HCT116 (cell line): ENCODE data around the gene TMTC2. TPM values are rescaled to one million over a fixed set of nuclear protein-coding genes. Genes with fewer than 3 reads are reported as not detected.

Experiments used
- ATAC-seq: fragments of 200-7000 bp; cut with Tn5 transposase; 2 replicates; pipeline ENCODE4 v1.9.1; 2020; ENCODE audit warnings: mild to moderate bottlenecking, moderate library complexity
- BruUV-seq: library from RNA; stranded (reverse); fragments of 400-500 nt; replicated peaks from 2 replicates; lab custom pipeline; 2021; lab: Mats Ljungman, UMichigan
- CTCF ChIA-PET: fragments of 300-600 bp; sonication (Branson Sonifier 250); formaldehyde crosslinking; loops from one replicate; lab custom pipeline; 2021; ENCODE audit warnings: antibody characterized with exemption; lab: Charles Lee
- POLR2A ChIA-PET: fragments of 300-600, 350-600 bp; sonication (Branson Sonifier 250); formaldehyde crosslinking; loops from one replicate; lab custom pipeline; 2021; ENCODE audit warnings: antibody characterized with exemption; lab: Charles Lee
- RAD21 ChIA-PET, 2 experiments: fragments of 300-600 bp; sonication (Branson Sonifier 250); formaldehyde crosslinking; loops; one replicate each; lab custom pipeline; 2023; ENCODE audit warnings: low total read pairs in 2 of 2; ENCODE audit not compliant: uncharacterized antibody in 2 of 2, unreplicated experiment in 2 of 2, low non-redundant PET in 1 of 2; lab: Charles Lee
- DNase-seq: peaks from one replicate; pipeline ENCODE4 v3.0.0-alpha.2; 2010; ENCODE audit warnings: low read depth, low spot score
- H2AFZ ChIP-seq: fragments of 200-600 bp; shearing (Covaris generic), sonication (generic); 2 replicates; pipeline ENCODE4 v1.6.1; 2017; ENCODE audit warnings: low read depth, mixed run types, mixed read lengths, antibody characterized with exemption, low read length; ENCODE audit not compliant: poor library complexity, severe bottlenecking
- H3K27ac ChIP-seq: 2 replicates; pipeline ENCODE4 v1.5.1; 2012; ENCODE audit warnings: low read depth, low read length
- H3K27me3 ChIP-seq: fragments of 200-600 bp; sonication (generic); 2 replicates; pipeline ENCODE4 v1.6.1; 2016; ENCODE audit warnings: mixed run types, low read length, mixed read lengths; ENCODE audit not compliant: insufficient read depth
- H3K36me3 ChIP-seq, 2 experiments: fragments of 200-500 bp in 1 of 2; fragments of 200-600 bp in 1 of 2; sonication (Bioruptor generic) in 1 of 2; sonication (generic) in 1 of 2; 2 replicates each; pipeline versions ENCODE4 v1.5.1 to v1.6.1; 2014 to 2016; ENCODE audit warnings: low read length in 2 of 2, inconsistent platforms in 1 of 2, mixed read lengths in 1 of 2, mixed run types in 1 of 2; ENCODE audit not compliant: insufficient read depth in 2 of 2, control insufficient read depth in 1 of 2
- H3K4me1 ChIP-seq, 2 experiments: fragments of 200-600 bp in 1 of 2; sonication (generic) in 1 of 2; 2 replicates each; pipeline versions ENCODE4 v1.5.1 to v1.6.1; 2012 to 2017; ENCODE audit warnings: low read length in 2 of 2, inconsistent platforms in 1 of 2, mild to moderate bottlenecking in 1 of 2, mixed read lengths in 1 of 2, mixed run types in 1 of 2, moderate library complexity in 1 of 2; ENCODE audit not compliant: insufficient read depth in 2 of 2, control insufficient read depth in 1 of 2
- H3K4me2 ChIP-seq: fragments of 200-600 bp; sonication (generic); 2 replicates; pipeline ENCODE4 v1.6.1; 2017; ENCODE audit warnings: mixed run types, low read length, mixed read lengths
- H3K4me3 ChIP-seq, 2 experiments: fragments of 200-600 bp in 1 of 2; sonication (generic) in 1 of 2; replicated peaks in 1 of 2; 2 replicates each; pipeline ENCODE4 v1.5.1; 2011 to 2016; ENCODE audit warnings: low read length in 2 of 2, control low read depth in 1 of 2, low read depth in 1 of 2, mild to moderate bottlenecking in 1 of 2, mixed read lengths in 1 of 2, mixed run types in 1 of 2
- H3K79me2 ChIP-seq: fragments of 200-600 bp; sonication (generic); 2 replicates; pipeline ENCODE4 v1.6.1; 2017; ENCODE audit warnings: mild to moderate bottlenecking, mixed run types, low read length, moderate library complexity, mixed read lengths; ENCODE audit not compliant: insufficient read depth
- H3K9ac ChIP-seq: fragments of 200-600 bp; sonication (generic); 2 replicates; pipeline ENCODE4 v1.6.1; 2016; ENCODE audit warnings: low read length, mixed read lengths
- H3K9me2 ChIP-seq: fragments of 200-600 bp; sonication (generic), shearing (Covaris generic); 2 replicates; pipeline ENCODE4 v1.6.1; 2017; ENCODE audit warnings: mixed run types, mild to moderate bottlenecking, moderate library complexity; ENCODE audit not compliant: insufficient read depth
- H3K9me3 ChIP-seq, 2 experiments: fragments of 200-500 bp in 1 of 2; fragments of 200-600 bp in 1 of 2; sonication (Bioruptor generic) in 1 of 2; sonication (generic) in 1 of 2; 2 replicates each; pipeline ENCODE4 v1.6.1; 2014 to 2017; ENCODE audit warnings: low read length in 2 of 2, mixed read lengths in 2 of 2, inconsistent platforms in 1 of 2, low read depth in 1 of 2, mild to moderate bottlenecking in 1 of 2, mixed run types in 1 of 2, moderate library complexity in 1 of 2; ENCODE audit not compliant: control insufficient read depth in 1 of 2, insufficient read depth in 1 of 2
- H4K20me1 ChIP-seq: fragments of 200-600 bp; sonication (generic), shearing (Covaris generic); 2 replicates; pipeline ENCODE4 v1.6.1; 2017; ENCODE audit warnings: mixed run types, mild to moderate bottlenecking, moderate library complexity; ENCODE audit not compliant: insufficient read depth
- CEBPB ChIP-seq: IDR thresholded peaks from 2 replicates; pipeline ENCODE4 v1.6.1; 2012; ENCODE audit warnings: low read depth
- EGR1 ChIP-seq: IDR thresholded peaks from 2 replicates; pipeline ENCODE4 v1.6.1; 2012; ENCODE audit warnings: low read depth
- ELF1 ChIP-seq: IDR thresholded peaks from 2 replicates; pipeline ENCODE4 v1.6.1; 2012; ENCODE audit warnings: low read depth, borderline replicate concordance
- SIN3A ChIP-seq: IDR thresholded peaks from 2 replicates; pipeline ENCODE4 v1.6.1; 2012; ENCODE audit warnings: low read depth
- SP1 ChIP-seq: IDR thresholded peaks from 2 replicates; pipeline ENCODE4 v1.6.1; 2012; ENCODE audit warnings: low read depth
- SRF ChIP-seq: IDR thresholded peaks from 2 replicates; pipeline ENCODE4 v1.6.1; 2012; ENCODE audit warnings: low read depth
- ZFX ChIP-seq: fragments of 450-650 bp; IDR thresholded peaks from 2 replicates; pipeline ENCODE4 v1.6.1; 2017
- intact Hi-C: fragments of 100-400 bp; cut with micrococcal nuclease; formaldehyde crosslinking; loops from 2 replicates; pipeline ENCODE4 v1.10.0; 2022
- total RNA-seq: library from RNA; stranded (reverse); gene quantifications from one replicate; pipeline ENCODE4 v1.2.1, GENCODE V29; 2021; ENCODE audit not compliant: unreplicated experiment
- TF ChIP-seq, protein P1 (sequence below): IDR thresholded peaks from 2 replicates; pipeline ENCODE4 v1.6.1; 2012
- TF ChIP-seq, protein P2 (sequence below), 3 experiments: fragments of 200-600 bp in 1 of 3; sonication (generic) in 1 of 3; IDR thresholded peaks in 2 of 3; conservative IDR thresholded peaks in 1 of 3; 2 replicates each; pipeline ENCODE4 v1.5.1; 2012 to 2017; ENCODE audit warnings: low read depth in 2 of 3, low read length in 2 of 3, antibody characterized with exemption in 1 of 3, borderline replicate concordance in 1 of 3, control low read depth in 1 of 3, mild to moderate bottlenecking in 1 of 3, mixed read lengths in 1 of 3, mixed run types in 1 of 3, moderate library complexity in 1 of 3; ENCODE audit not compliant: insufficient read depth in 1 of 3
- TF ChIP-seq, protein P3 (sequence below): IDR thresholded peaks from 2 replicates; pipeline ENCODE4 v1.6.1; 2012

Gene TMTC2
- total RNA-seq, 1 experiment from 2014 or later, result 11.5 TPM

DNA sequence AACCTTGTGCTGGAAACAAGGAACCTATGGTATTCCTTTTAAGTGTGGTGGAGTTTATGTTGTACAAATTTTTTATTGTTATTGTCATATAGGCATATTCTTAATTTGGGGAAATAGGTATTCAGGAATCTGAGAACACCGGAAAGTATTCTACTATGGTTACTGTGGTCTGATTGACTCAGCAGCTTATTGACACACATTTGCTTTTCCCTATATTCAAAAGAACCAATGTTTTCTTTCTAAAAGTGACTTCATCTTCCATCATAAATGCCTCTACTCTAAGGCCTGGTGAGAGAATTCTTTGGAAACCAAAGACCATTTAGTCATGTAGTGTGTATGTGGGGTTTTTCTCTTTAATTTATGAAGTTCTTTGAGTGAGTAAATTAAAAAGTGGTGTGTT lies 474.8 kb downstream of the TMTC2 start:
- no TSS peak for BruUV-seq
- DNase-seq (no peak), ATAC-seq (no peak)
- H3K4me3 ChIP-seq, result no peak overlapping the region
- H3K79me2 ChIP-seq, result no peaks in the 10 kb centered on the region
- POLR2A ChIA-PET, result no interaction called here
- no peaks in the 10 kb centered on the region for H3K36me3 ChIP-seq
- H2AFZ ChIP-seq, result no peak overlapping the region
- H3K27ac ChIP-seq, result no peak overlapping the region
- RAD21 ChIA-PET, result no interaction called here
- intact Hi-C loops, result no loop called here
- TF ChIP-seq, protein P1, sequence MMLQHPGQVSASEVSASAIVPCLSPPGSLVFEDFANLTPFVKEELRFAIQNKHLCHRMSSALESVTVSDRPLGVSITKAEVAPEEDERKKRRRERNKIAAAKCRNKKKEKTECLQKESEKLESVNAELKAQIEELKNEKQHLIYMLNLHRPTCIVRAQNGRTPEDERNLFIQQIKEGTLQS, result no peak
- TF ChIP-seq ELF1 (no peak), SIN3A (no peak)
- TF ChIP-seq, protein P2, sequence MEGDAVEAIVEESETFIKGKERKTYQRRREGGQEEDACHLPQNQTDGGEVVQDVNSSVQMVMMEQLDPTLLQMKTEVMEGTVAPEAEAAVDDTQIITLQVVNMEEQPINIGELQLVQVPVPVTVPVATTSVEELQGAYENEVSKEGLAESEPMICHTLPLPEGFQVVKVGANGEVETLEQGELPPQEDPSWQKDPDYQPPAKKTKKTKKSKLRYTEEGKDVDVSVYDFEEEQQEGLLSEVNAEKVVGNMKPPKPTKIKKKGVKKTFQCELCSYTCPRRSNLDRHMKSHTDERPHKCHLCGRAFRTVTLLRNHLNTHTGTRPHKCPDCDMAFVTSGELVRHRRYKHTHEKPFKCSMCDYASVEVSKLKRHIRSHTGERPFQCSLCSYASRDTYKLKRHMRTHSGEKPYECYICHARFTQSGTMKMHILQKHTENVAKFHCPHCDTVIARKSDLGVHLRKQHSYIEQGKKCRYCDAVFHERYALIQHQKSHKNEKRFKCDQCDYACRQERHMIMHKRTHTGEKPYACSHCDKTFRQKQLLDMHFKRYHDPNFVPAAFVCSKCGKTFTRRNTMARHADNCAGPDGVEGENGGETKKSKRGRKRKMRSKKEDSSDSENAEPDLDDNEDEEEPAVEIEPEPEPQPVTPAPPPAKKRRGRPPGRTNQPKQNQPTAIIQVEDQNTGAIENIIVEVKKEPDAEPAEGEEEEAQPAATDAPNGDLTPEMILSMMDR (IDR thresholded peaks at IDR 0.05 in 2 of 3, conservative IDR thresholded peaks at IDR 0.05 in 1 of 3; ENCODE audit: borderline replicate concordance in 1 of 3, insufficient read depth in 1 of 3, low read depth in 2 of 3, low read length in 2 of 3), result no peak
- no peaks in the 10 kb centered on the region for H3K9me2 ChIP-seq
- no peak overlapping the region for H3K4me2 ChIP-seq
- H3K9me3 ChIP-seq, result no peaks in the 10 kb centered on the region
- H3K9ac ChIP-seq, result no peak overlapping the region
- H4K20me1 ChIP-seq, result no peaks in the 10 kb centered on the region
- no peaks in the 10 kb centered on the region for H3K27me3 ChIP-seq
- H3K4me1 ChIP-seq, result no peaks in the 10 kb centered on the region
- CTCF ChIA-PET, result no interaction called here

DNA sequence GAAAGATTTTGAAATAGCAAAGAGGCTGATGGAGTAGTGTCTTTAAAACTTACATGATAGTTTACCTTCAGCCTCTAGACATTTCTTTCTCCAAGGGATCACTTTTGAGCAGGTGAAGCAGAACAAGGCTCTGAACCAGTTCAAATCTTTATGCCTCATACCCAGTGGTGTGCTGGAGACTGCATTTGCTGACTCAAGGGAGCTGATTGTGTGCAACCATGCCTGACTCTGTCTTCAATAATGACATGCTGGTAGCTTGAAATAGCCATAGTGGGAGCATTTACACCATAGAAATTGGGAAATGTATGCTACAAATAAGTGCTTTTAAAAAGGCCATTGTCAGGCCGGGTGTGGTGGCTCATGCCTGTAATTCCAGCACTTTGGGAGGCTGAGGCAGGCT lies 482.0 kb downstream of the TMTC2 start:
- no peak for ATAC-seq

More for the DNA sequence above, 482.0 kb downstream of the TMTC2 start:
- Histone ChIP-seq H2AFZ (no peak overlapping the region), H3K79me2 (no peaks in the 10 kb centered on the region), H3K27me3 (no peaks in the 10 kb centered on the region), H3K4me2 (no peak overlapping the region), H3K4me1 (no peaks in the 10 kb centered on the region), H3K9me2 (no peaks in the 10 kb centered on the region), H3K9ac (no peak overlapping the region), H3K4me3 (no peak overlapping the region), H3K9me3 (no peaks in the 10 kb centered on the region), H4K20me1 (no peaks in the 10 kb centered on the region), H3K27ac (no peak overlapping the region), H3K36me3 (no peaks in the 10 kb centered on the region)
- CTCF ChIA-PET, result no interaction called here
- TF ChIP-seq EGR1 (no peak), ZFX (no peak), ELF1 (no peak), SIN3A (no peak), CEBPB (no peak), SRF (no peak), SP1 (no peak)
- TF ChIP-seq, protein P3, sequence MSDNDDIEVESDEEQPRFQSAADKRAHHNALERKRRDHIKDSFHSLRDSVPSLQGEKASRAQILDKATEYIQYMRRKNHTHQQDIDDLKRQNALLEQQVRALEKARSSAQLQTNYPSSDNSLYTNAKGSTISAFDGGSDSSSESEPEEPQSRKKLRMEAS, result no peak
- RAD21 ChIA-PET, result no interaction called here
- DNase-seq, result no peak
- POLR2A ChIA-PET, result no interaction called here
- no TSS peak for BruUV-seq
- intact Hi-C loops, result no loop called here
